Neutrophil (primary cell): ENCODE results near the gene CYLD.

Experiments used
- H3K27ac ChIP-seq: fragments of 200-600 bp; sonication (generic); 2 replicates; pipeline ENCODE4 v1.5.1; 2016; ENCODE audit warnings: mild to moderate bottlenecking, moderate library complexity
- H3K27me3 ChIP-seq: fragments of 200-600 bp; sonication (generic); 2 replicates; pipeline ENCODE4 v1.6.0; 2016; ENCODE audit warnings: mild to moderate bottlenecking
- H3K36me3 ChIP-seq: fragments of 200-600 bp; sonication (generic); 2 replicates; pipeline ENCODE4 v1.5.1; 2017
- H3K4me1 ChIP-seq, 2 experiments: fragments of 200-600 bp in 1 of 2; sonication (generic) in 1 of 2; 1 replicate in 1 of 2; 2 replicates in 1 of 2; pipeline versions ENCODE4 v1.5.1 to v1.6.1; 2013 to 2016; ENCODE audit warnings: low read depth in 1 of 2, low read length in 1 of 2, mild to moderate bottlenecking in 1 of 2, moderate library complexity in 1 of 2; ENCODE audit not compliant: control insufficient read depth in 1 of 2, insufficient read depth in 1 of 2
- H3K4me3 ChIP-seq, 2 experiments: fragments of 200-600 bp in 1 of 2; sonication (generic) in 1 of 2; 1 replicate in 1 of 2; 2 replicates in 1 of 2; pipeline ENCODE4 v1.5.1; 2013 to 2016; ENCODE audit warnings: low read depth in 1 of 2, low read length in 1 of 2, mild to moderate bottlenecking in 1 of 2, moderate library complexity in 1 of 2
- H3K9me3 ChIP-seq: fragments of 200-600 bp; sonication (generic); 2 replicates; pipeline ENCODE4 v1.5.1; 2016
- TF ChIP-seq, protein P1 (sequence below): fragments of 200-600 bp; sonication (generic); IDR thresholded peaks from 2 replicates; pipeline ENCODE4 v1.5.1; 2016; ENCODE audit warnings: antibody characterized with exemption

CYLD gene

DNA sequence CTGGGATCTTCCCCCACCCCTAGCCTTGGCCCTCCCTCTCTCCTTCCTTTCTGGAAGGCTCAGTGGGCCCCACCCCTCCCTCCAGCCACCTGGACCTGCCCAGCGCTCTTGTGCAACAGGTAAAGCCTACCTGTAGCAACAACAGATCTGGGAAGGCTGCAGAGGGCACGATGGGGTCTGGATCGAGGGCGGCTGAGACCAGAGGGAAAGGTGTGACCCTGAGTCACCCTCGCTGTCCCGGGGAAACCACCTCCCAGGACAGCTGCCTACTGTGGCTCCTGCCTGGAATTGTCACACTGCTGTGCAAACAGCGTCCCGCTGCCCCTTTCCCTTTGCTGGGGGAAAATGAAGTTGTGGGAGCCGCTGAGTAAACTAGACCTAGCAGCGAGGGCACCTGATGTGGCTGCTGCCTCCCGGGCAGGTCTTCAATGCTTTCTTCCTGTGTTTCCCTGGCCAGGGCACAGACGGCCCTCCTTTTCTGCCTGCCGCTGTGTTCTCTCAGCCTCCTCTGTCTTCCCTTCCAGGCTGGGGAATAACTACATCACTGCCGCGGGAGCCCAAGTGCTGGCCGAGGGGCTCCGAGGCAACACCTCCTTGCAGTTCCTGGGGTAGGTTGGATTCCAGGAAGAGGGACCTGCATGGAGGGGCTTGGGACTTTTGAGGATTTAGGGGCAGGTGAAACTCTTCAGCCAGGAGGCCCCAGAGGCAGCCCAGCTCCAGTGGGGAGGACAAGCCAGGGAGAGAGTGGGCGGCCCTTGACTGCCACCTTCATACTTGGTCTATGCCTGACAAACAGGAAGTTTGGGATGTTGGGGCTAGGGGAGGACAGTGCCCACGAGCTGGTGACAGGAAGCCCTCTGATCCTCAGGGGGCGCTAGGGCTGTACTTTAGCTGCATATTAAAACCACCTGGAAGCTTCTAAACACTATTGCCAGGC lies 22.2 kb upstream of the CYLD start:
- Histone ChIP-seq H3K9me3 (no peaks in the 10 kb centered on the region), H3K4me3 (no peak overlapping the region), H3K27me3 (no peaks in the 10 kb centered on the region), H3K36me3 (peaks cover 49% of the 10 kb centered on the region), H3K27ac (peak overlapping the region; percentile 20), H3K4me1 (peaks cover 73 to 82% of the 10 kb centered on the region in 2 experiments)
- TF ChIP-seq, protein P1, sequence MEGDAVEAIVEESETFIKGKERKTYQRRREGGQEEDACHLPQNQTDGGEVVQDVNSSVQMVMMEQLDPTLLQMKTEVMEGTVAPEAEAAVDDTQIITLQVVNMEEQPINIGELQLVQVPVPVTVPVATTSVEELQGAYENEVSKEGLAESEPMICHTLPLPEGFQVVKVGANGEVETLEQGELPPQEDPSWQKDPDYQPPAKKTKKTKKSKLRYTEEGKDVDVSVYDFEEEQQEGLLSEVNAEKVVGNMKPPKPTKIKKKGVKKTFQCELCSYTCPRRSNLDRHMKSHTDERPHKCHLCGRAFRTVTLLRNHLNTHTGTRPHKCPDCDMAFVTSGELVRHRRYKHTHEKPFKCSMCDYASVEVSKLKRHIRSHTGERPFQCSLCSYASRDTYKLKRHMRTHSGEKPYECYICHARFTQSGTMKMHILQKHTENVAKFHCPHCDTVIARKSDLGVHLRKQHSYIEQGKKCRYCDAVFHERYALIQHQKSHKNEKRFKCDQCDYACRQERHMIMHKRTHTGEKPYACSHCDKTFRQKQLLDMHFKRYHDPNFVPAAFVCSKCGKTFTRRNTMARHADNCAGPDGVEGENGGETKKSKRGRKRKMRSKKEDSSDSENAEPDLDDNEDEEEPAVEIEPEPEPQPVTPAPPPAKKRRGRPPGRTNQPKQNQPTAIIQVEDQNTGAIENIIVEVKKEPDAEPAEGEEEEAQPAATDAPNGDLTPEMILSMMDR: no peak

DNA sequence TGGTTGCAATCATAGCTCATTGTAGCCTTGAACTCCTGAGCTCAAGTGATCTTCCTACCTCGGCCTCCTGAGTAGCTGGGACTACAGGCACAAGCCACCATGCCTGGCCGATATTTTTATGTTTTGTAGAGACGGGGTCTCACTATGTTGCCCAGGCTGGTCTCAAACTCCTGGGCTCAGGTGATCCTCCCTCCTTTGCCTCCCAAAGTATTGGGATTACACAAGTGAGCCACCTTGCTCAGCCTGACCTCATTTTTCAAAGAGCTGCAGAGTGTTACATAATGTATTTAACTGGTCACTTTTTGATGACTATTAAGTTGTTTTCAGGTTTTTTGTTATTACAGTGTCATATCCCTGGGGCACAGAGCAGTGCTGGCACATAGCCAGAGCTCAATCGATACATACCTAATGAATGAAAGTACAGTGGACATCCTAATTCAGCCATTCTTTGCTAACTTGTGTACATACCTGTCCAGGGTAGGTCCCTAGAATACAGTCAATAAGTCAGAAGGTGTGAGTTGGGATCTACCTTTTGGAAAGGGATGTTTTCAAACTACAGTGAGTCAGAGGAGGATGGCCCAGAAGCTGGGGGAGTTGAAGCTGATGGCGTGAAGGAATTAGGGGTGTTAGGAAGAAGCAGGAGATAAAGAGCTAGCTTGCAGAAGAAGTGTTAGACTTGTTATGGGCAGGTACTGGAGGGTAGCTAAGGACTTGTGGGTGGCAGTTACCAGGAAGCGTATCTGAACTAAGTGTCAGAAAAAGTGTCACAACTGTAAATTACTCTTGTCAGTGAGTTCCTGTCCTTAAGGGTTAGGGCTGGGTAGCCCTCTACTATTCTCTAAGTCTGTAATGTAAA lies 20.1 kb upstream of the CYLD start:
- H3K36me3 ChIP-seq: peaks cover 68% of the 10 kb centered on the region
- no peak overlapping the region for H3K4me3 ChIP-seq
- TF ChIP-seq, protein P1: no peak

DNA sequence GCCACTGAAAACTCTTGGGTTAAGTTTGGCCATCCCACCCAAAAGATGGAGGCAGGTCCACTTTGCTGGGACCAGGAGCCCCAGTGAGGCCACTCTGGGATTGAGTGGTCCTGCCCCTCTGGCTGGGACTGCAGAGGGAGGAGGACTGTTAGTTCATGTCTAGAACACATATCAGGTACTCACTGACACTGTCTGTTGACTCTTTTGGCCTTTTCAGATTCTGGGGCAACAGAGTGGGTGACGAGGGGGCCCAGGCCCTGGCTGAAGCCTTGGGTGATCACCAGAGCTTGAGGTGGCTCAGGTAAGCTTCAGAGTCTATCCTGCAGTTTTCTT lies 19.5 kb upstream of the CYLD start:
- peak overlapping the region; percentile 47 for H3K27ac ChIP-seq
- peaks cover 48 to 58% of the 10 kb centered on the region in 2 experiments for H3K4me1 ChIP-seq
- no peaks in the 10 kb centered on the region for H3K27me3 ChIP-seq
- TF ChIP-seq, protein P1: no peak
- peaks cover 69% of the 10 kb centered on the region for H3K36me3 ChIP-seq
- no peak overlapping the region for H3K4me3 ChIP-seq
- H3K9me3 ChIP-seq: no peaks in the 10 kb centered on the region

More for the DNA sequence above, 20.1 kb upstream of the CYLD start:
- Histone ChIP-seq H3K27me3 (no peaks in the 10 kb centered on the region), H3K4me1 (peaks cover 54 to 64% of the 10 kb centered on the region in 2 experiments), H3K27ac (peak overlapping the region; percentile 47), H3K9me3 (no peaks in the 10 kb centered on the region)

DNA sequence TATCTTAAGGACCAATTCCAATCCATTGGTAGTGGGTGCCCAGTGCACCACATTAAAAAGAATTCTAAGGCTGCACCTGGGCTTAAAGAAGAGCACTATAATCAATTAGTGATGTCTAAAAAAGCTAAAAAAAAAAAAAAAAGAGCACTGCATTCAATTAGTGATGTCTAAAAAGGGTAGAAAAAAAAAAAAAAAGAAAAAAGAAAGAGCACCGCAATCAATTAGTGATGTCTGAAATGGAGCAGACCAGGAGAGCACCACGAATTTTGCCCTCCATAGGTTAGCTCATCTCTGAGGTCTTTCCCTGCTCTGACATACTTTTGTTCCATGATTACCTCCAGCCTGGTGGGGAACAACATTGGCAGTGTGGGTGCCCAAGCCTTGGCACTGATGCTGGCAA lies 18.9 kb upstream of the CYLD start:
- Histone ChIP-seq H3K27me3 (no peaks in the 10 kb centered on the region), H3K4me3 (no peak overlapping the region), H3K9me3 (no peaks in the 10 kb centered on the region), H3K36me3 (peaks cover 69% of the 10 kb centered on the region), H3K27ac (no peak overlapping the region), H3K4me1 (peaks cover 42 to 52% of the 10 kb centered on the region in 2 experiments)
- TF ChIP-seq, protein P1: no peak

DNA sequence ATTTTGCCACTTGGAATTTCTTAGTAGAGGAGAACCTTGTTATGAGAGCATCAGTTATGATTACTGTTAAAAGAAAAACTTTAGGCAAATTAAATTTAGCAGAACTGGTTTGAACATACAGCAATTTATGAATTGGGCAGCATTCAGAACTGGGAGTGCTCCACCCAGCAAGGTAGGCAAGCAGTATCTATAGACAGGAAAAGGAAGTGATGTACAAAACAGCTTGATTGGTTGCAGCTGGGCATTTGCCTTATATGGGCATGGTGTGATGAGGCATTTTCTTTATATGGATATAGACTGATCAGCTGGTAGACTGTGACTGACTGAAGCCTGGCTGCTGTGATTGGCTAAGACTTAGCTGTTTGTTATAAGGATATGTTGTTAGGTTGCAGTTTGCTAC lies 17.6 kb upstream of the CYLD start:
- H3K4me1 ChIP-seq: peaks cover 29 to 39% of the 10 kb centered on the region in 2 experiments
- peaks cover 71% of the 10 kb centered on the region for H3K36me3 ChIP-seq
- H3K9me3 ChIP-seq: no peaks in the 10 kb centered on the region
- H3K4me3 ChIP-seq: no peak overlapping the region
- no peaks in the 10 kb centered on the region for H3K27me3 ChIP-seq
- TF ChIP-seq, protein P1: no peak
- peak overlapping the region; percentile 85 for H3K27ac ChIP-seq
